Effector memory CD4-positive, alpha-beta T cell (primary cell): ENCODE results near the gene RCAN3.

Experiments
- DNase-seq, 3 donors: peaks; one replicate each; pipeline ENCODE4 v3.0.0-alpha.2; 2020
- H3K27ac ChIP-seq: 2 replicates; pipeline ENCODE4 v1.7.0; 2013; ENCODE audit warnings: mild to moderate bottlenecking, low read length, moderate library complexity; ENCODE audit not compliant: insufficient read depth, poor library complexity, severe bottlenecking
- H3K27me3 ChIP-seq: replicated peaks from 2 replicates; pipeline ENCODE4 v1.7.0; 2013; ENCODE audit warnings: mild to moderate bottlenecking, low read length; ENCODE audit not compliant: insufficient read depth, control insufficient read depth, poor library complexity, severe bottlenecking
- H3K36me3 ChIP-seq: 2 replicates; pipeline ENCODE4 v1.7.0; 2013; ENCODE audit warnings: mild to moderate bottlenecking, low read length, moderate library complexity; ENCODE audit not compliant: control insufficient read depth, insufficient read depth
- H3K4me1 ChIP-seq: 2 replicates; pipeline ENCODE4 v1.7.0; 2013; ENCODE audit warnings: low read length, mild to moderate bottlenecking; ENCODE audit not compliant: control insufficient read depth, insufficient read depth, poor library complexity, severe bottlenecking
- H3K4me3 ChIP-seq: 2 replicates; pipeline ENCODE4 v1.7.0; 2013; ENCODE audit warnings: low read length, low read depth, mild to moderate bottlenecking; ENCODE audit not compliant: insufficient read depth, poor library complexity, severe bottlenecking
- H3K9me3 ChIP-seq: 2 replicates; pipeline ENCODE4 v1.7.0; 2013; ENCODE audit warnings: mild to moderate bottlenecking, low read length, moderate library complexity; ENCODE audit not compliant: control insufficient read depth

RCAN3 gene

GRCh38 chr1:24589200-24589599, 86.6 kb downstream of the RCAN3 start:
- no peak overlapping the region for H3K4me3 ChIP-seq
- no peaks in the 10 kb centered on the region for H3K36me3 ChIP-seq
- no peak overlapping the region for H3K27ac ChIP-seq
- H3K27me3 ChIP-seq, result no peaks in the 10 kb centered on the region
- DNase-seq, result no peak
- peaks cover 5% of the 10 kb centered on the region for H3K4me1 ChIP-seq
- no peaks in the 10 kb centered on the region for H3K9me3 ChIP-seq
